HG02759 (cell line): ENCODE results near the gene SLC31A2.
"Not testable (repeated sequence)": the region's sequence is repeated elsewhere in the genome, so short reads cannot be mapped to it uniquely, and the experiment has no call there.

Source experiments
- ATAC-seq: cut with Tn5 transposase; IDR thresholded peaks from one replicate; pipeline ENCODE4 v1.9.1; 2021; ENCODE audit warnings: mild to moderate bottlenecking, moderate library complexity; ENCODE audit not compliant: unreplicated experiment

Gene SLC31A2

GRCh38 chr9:113149561-113149960 lies 1.2 kb upstream of the SLC31A2 start:
- ATAC-seq = not testable (repeated sequence)

- ATAC-seq = no peak
These were observed 1.2 kb downstream of the SLC31A2 start for GRCh38 chr9:113151696-113152630.

GRCh38 chr9:113152699-113153098 lies 1.9 kb downstream of the SLC31A2 start:
- no peak for ATAC-seq

- ATAC-seq = no peak
These were observed 2.8 kb downstream of the SLC31A2 start for GRCh38 chr9:113153599-113153998.

GRCh38 chr9:113154471-113154870 lies 3.7 kb downstream of the SLC31A2 start:
- no peak for ATAC-seq

GRCh38 chr9:113154946-113155345 lies 4.1 kb downstream of the SLC31A2 start:
- ATAC-seq = no peak

GRCh38 chr9:113155911-113156588 lies 5.2 kb downstream of the SLC31A2 start:
- no peak for ATAC-seq

GRCh38 chr9:113156880-113157279 lies 6.1 kb downstream of the SLC31A2 start:
- ATAC-seq = no peak

- no peak for ATAC-seq
These were observed 7.6 kb downstream of the SLC31A2 start for GRCh38 chr9:113158446-113158845.

- ATAC-seq = no peak
These were observed 9.8 kb downstream of the SLC31A2 start for GRCh38 chr9:113160571-113160970.

- no peak for ATAC-seq
These were observed 12.2 kb downstream of the SLC31A2 start for GRCh38 chr9:113163001-113163400.

GRCh38 chr9:113164536-113165300 lies 13.9 kb downstream of the SLC31A2 start:
- no peak for ATAC-seq

- no peak for ATAC-seq
These were observed 15.2 kb downstream of the SLC31A2 start for GRCh38 chr9:113166039-113166438.

- no peak for ATAC-seq
These were observed 18.0 kb downstream of the SLC31A2 start for GRCh38 chr9:113168809-113169208.

GRCh38 chr9:113173341-113173740 lies 22.5 kb downstream of the SLC31A2 start:
- no peak for ATAC-seq

GRCh38 chr9:113176803-113177202 lies 26.0 kb downstream of the SLC31A2 start:
- ATAC-seq = no peak

GRCh38 chr9:113177251-113177650 lies 26.4 kb downstream of the SLC31A2 start:
- ATAC-seq = no peak

- no peak for ATAC-seq
These were observed 27.3 kb downstream of the SLC31A2 start for GRCh38 chr9:113178087-113178486.

GRCh38 chr9:113179839-113180238 lies 29.0 kb downstream of the SLC31A2 start:
- no peak for ATAC-seq

GRCh38 chr9:113181165-113181564 lies 30.4 kb downstream of the SLC31A2 start:
- no peak for ATAC-seq

- no peak for ATAC-seq
These were observed 33.2 kb downstream of the SLC31A2 start for GRCh38 chr9:113183956-113184488.
